ENCODE measurements around the gene ALAS1. TPM values are rescaled to one million over a fixed set of nuclear protein-coding genes. Genes with fewer than 3 reads are reported as not detected.

ALAS1 gene
- total and polyA plus RNA-seq, 2 experiments from 2014 or later = 17.8 to 42.8 TPM

DNA sequence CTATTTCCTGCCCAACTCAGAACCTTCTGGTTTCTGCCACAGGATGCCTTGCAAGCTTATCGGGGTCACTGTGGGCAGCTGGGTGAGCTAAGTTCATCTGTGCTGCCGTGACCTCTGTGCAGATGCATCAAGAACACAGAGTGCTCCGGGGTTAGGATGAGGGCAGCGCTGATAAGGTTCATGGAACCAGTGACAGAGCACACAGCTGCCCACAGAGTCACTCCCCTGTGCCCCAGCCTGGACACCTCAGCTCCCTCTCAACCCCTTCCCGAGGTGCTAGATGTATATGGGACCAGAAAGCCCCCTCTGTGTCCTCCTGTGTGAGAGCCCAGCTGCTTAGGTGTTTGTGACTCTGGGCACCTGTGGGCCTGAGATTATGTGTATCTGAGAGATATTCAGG, 15.8 kb upstream of the ALAS1 start (continued):
- TF ChIP-seq, protein P1, sequence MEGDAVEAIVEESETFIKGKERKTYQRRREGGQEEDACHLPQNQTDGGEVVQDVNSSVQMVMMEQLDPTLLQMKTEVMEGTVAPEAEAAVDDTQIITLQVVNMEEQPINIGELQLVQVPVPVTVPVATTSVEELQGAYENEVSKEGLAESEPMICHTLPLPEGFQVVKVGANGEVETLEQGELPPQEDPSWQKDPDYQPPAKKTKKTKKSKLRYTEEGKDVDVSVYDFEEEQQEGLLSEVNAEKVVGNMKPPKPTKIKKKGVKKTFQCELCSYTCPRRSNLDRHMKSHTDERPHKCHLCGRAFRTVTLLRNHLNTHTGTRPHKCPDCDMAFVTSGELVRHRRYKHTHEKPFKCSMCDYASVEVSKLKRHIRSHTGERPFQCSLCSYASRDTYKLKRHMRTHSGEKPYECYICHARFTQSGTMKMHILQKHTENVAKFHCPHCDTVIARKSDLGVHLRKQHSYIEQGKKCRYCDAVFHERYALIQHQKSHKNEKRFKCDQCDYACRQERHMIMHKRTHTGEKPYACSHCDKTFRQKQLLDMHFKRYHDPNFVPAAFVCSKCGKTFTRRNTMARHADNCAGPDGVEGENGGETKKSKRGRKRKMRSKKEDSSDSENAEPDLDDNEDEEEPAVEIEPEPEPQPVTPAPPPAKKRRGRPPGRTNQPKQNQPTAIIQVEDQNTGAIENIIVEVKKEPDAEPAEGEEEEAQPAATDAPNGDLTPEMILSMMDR (conservative IDR thresholded peaks at IDR 0.05; ENCODE audit: low read depth in 2 of 2) = no peak
- TF ChIP-seq, protein P2, sequence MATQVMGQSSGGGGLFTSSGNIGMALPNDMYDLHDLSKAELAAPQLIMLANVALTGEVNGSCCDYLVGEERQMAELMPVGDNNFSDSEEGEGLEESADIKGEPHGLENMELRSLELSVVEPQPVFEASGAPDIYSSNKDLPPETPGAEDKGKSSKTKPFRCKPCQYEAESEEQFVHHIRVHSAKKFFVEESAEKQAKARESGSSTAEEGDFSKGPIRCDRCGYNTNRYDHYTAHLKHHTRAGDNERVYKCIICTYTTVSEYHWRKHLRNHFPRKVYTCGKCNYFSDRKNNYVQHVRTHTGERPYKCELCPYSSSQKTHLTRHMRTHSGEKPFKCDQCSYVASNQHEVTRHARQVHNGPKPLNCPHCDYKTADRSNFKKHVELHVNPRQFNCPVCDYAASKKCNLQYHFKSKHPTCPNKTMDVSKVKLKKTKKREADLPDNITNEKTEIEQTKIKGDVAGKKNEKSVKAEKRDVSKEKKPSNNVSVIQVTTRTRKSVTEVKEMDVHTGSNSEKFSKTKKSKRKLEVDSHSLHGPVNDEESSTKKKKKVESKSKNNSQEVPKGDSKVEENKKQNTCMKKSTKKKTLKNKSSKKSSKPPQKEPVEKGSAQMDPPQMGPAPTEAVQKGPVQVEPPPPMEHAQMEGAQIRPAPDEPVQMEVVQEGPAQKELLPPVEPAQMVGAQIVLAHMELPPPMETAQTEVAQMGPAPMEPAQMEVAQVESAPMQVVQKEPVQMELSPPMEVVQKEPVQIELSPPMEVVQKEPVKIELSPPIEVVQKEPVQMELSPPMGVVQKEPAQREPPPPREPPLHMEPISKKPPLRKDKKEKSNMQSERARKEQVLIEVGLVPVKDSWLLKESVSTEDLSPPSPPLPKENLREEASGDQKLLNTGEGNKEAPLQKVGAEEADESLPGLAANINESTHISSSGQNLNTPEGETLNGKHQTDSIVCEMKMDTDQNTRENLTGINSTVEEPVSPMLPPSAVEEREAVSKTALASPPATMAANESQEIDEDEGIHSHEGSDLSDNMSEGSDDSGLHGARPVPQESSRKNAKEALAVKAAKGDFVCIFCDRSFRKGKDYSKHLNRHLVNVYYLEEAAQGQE (IDR thresholded peaks at IDR 0.05; ENCODE audit: unreplicated experiment) = no peak
- TF ChIP-seq CREB1 (CRISPR knock-in tag; IDR thresholded peaks at IDR 0.05; ENCODE audit: low read depth) (no peak), JUNB (IDR thresholded peaks at IDR 0.05; ENCODE audit: unreplicated experiment) (no peak), POLR2AphosphoS5 (IDR thresholded peaks at IDR 0.05; ENCODE audit: low read depth) (no peak), STAT1 (IDR thresholded peaks at IDR 0.05; ENCODE audit: unreplicated experiment) (no peak)
- TF ChIP-seq, protein P3, sequence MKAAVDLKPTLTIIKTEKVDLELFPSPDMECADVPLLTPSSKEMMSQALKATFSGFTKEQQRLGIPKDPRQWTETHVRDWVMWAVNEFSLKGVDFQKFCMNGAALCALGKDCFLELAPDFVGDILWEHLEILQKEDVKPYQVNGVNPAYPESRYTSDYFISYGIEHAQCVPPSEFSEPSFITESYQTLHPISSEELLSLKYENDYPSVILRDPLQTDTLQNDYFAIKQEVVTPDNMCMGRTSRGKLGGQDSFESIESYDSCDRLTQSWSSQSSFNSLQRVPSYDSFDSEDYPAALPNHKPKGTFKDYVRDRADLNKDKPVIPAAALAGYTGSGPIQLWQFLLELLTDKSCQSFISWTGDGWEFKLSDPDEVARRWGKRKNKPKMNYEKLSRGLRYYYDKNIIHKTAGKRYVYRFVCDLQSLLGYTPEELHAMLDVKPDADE (IDR thresholded peaks at IDR 0.05) = no peak

DNA sequence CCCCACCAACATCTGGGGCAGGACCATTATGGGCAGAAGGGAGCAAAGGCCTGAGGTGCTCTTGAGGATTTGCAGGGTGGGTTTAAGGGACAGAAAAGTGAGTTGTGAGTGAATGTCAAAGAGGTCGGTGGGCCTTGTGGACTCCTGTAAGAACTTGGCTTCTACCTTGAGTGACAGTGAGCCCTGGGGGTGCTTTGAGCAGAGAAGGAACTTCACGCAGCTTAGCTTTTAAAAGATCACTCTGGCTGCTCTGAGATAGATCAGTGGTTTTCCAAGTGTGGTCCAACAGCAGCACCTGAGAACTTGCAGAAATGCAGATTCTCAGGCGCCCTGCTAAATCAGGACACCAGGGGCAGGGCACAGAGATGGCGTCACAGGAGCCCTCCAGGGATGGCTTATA, 15.3 kb upstream of the ALAS1 start:
- TF ChIP-seq, protein P3 (IDR thresholded peaks at IDR 0.05) = no peak
- TF ChIP-seq NANOG (IDR thresholded peaks at IDR 0.05; ENCODE audit: borderline replicate concordance) (no peak), ZNF331 (CRISPR knock-in tag; IDR thresholded peaks at IDR 0.05; ENCODE audit: low read depth) (no peak), ZNF114 (CRISPR knock-in tag; IDR thresholded peaks at IDR 0.05) (no peak), EZH2phosphoT487 (IDR thresholded peaks at IDR 0.05; ENCODE audit: unreplicated experiment) (no peak), CREB1 (CRISPR knock-in tag; IDR thresholded peaks at IDR 0.05; ENCODE audit: low read depth) (no peak), POLR2AphosphoS5 (IDR thresholded peaks at IDR 0.05; ENCODE audit: low read depth) (no peak)
- TF ChIP-seq, protein P2 (IDR thresholded peaks at IDR 0.05; ENCODE audit: unreplicated experiment) = no peak
- Mint-ChIP-seq H3K4me1 (peaks cover 9% of the 10 kb centered on the region; the same call in 2 of the 3 replicates), H3K36me3 (ENCODE audit: low read depth) (no peaks in the 10 kb centered on the region), H3K9me3 (no peaks in the 10 kb centered on the region), H3K27ac (no peak overlapping the region), H3K27me3 (ENCODE audit: insufficient read depth, low read depth, poor library complexity) (peaks cover 9% of the 10 kb centered on the region), H3K4me3 (no peak overlapping the region)
- H3F3A ChIP-seq (replicated peaks; ENCODE audit: low read depth) = no peaks in the 10 kb centered on the region
- H3K27ac ChIP-seq (ENCODE audit: low read depth) = no peak overlapping the region
- no peak overlapping the region for H3K4me2 ChIP-seq
- no peaks in the 10 kb centered on the region for H4K20me1 ChIP-seq (replicated peaks; ENCODE audit: insufficient read depth)
- no peaks in the 10 kb centered on the region for H3K36me3 ChIP-seq (ENCODE audit: insufficient read depth)
- DNase-seq (ENCODE audit: low spot score) (no peak), ATAC-seq (no peak)
- H3K27me3 ChIP-seq (ENCODE audit: insufficient read depth) = no peaks in the 10 kb centered on the region
- H3K4me1 ChIP-seq (ENCODE audit: insufficient read depth) = no peaks in the 10 kb centered on the region
- H2AFZ ChIP-seq = no peak overlapping the region
- no peaks in the 10 kb centered on the region for H3K9me2 ChIP-seq (ENCODE audit: insufficient read depth)
- H3K4me3 ChIP-seq = no peak overlapping the region
- no peaks in the 10 kb centered on the region for H3K79me2 ChIP-seq (replicated peaks; ENCODE audit: insufficient read depth)

Measured in GM23338 (cell line).